ENCODE measurements around the gene TGFBR3L.

- no peak for TF ChIP-seq POLR2A (IDR thresholded peaks at IDR 0.05; ENCODE audit: low read depth, low read length)
- no peak for TF ChIP-seq CTCF (conservative IDR thresholded peaks at IDR 0.05; ENCODE audit: low read depth, low read length)
- TF ChIP-seq ELK1 (IDR thresholded peaks at IDR 0.05; ENCODE audit: borderline replicate concordance, low read depth, low read length), result no peak
- no peak for TF ChIP-seq RFX5 (IDR thresholded peaks at IDR 0.05; ENCODE audit: low read depth, low read length)
- no peak for TF ChIP-seq FOS (IDR thresholded peaks at IDR 0.05; ENCODE audit: low read depth, low read length)
- no peak for TF ChIP-seq MXI1 (IDR thresholded peaks at IDR 0.05; ENCODE audit: borderline replicate concordance, low read depth, low read length)
- TF ChIP-seq NFE2L2 (IDR thresholded peaks at IDR 0.05; ENCODE audit: low read depth, low read length), result no peak
- TF ChIP-seq BHLHE40 (IDR thresholded peaks at IDR 0.05; ENCODE audit: low read depth, low read length), result no peak
- no peak for TF ChIP-seq USF2 (IDR thresholded peaks at IDR 0.05; ENCODE audit: low read depth, low read length)
Measured at GRCh38 chr19:7867092-7867844, 47.4 kb upstream of the TGFBR3L start.

Data from IMR-90 (cell line).